BE2C (cell line): ENCODE measurements around the gene SLC43A3.
"Not testable (repeated sequence)": the region's sequence is repeated elsewhere in the genome, so short reads cannot be mapped to it uniquely, and the experiment has no call there.

ENCODE experiments used
- DNase-seq: peaks from one replicate; pipeline ENCODE4 v3.0.0-alpha.2; 2020
- H3K27me3 ChIP-seq: fragments of 250-450 bp; sonication (Bioruptor Pico); 2 replicates; pipeline ENCODE4 v1.5.1; 2020; ENCODE audit warnings: mild to moderate bottlenecking
- H3K36me3 ChIP-seq: fragments of 250-450 bp; sonication (Bioruptor Pico); 2 replicates; pipeline ENCODE4 v1.5.1; 2020; ENCODE audit warnings: mild to moderate bottlenecking
- H3K4me1 ChIP-seq: fragments of 250-450 bp; sonication (Bioruptor Pico); 2 replicates; pipeline ENCODE4 v1.5.1; 2020
- H3K4me3 ChIP-seq: 2 replicates; pipeline ENCODE4 v1.5.1; 2011; ENCODE audit warnings: low read depth, low read length
- H3K9me3 ChIP-seq: fragments of 250-450 bp; sonication (Bioruptor Pico); 2 replicates; pipeline ENCODE4 v1.5.1; 2020
- TF ChIP-seq, protein P1 (sequence below): IDR thresholded peaks from 2 replicates; pipeline ENCODE4 v1.5.1; 2012; ENCODE audit warnings: mild to moderate bottlenecking, low read depth, low read length

Gene SLC43A3

DNA sequence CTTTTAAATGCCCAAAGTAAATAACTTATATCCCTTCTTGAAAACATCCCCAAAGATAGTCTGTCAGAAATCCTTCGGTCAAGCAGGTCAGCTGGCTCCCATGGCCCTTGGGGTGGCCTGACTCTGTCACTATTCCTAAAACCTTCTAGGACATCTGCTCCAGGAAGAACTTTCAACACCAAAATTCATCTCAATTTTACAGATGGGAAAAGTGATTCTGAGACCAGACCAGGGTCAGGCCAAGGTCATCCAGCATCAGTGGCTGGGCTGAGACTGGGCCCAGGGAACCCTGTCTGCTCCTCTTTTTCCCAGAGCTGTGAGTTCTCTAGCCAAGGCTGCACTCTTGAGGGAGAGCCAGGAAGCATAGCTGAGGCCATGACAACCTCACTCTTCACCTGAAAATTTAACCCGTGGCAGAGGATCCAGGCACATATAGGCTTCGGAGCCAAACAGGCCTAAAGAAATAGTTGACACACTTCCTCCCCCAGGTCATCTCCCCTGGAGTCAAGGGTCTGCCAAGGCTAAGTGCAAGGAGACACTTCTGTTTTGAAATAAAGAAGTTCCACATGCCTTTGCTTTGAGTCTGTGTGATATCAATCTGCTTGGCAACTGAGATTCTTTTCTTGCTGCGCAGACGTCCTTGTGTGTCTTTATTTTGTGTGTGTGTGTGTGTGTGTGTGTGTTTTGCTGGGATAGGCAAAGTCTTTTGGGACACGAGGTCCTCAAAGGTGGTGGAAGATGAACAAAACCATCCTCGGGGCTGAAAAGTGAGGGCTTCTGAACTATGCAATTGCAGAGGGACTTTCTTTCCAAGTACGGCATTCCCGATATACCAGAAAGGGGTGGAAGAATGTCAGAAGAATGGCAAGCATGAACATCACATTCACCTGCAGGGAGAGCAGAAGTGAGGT lies 19.7 kb downstream of the SLC43A3 start:
- no peaks in the 10 kb centered on the region for H3K27me3 ChIP-seq
- H3K4me3 ChIP-seq = no peak overlapping the region
- TF ChIP-seq, protein P1, sequence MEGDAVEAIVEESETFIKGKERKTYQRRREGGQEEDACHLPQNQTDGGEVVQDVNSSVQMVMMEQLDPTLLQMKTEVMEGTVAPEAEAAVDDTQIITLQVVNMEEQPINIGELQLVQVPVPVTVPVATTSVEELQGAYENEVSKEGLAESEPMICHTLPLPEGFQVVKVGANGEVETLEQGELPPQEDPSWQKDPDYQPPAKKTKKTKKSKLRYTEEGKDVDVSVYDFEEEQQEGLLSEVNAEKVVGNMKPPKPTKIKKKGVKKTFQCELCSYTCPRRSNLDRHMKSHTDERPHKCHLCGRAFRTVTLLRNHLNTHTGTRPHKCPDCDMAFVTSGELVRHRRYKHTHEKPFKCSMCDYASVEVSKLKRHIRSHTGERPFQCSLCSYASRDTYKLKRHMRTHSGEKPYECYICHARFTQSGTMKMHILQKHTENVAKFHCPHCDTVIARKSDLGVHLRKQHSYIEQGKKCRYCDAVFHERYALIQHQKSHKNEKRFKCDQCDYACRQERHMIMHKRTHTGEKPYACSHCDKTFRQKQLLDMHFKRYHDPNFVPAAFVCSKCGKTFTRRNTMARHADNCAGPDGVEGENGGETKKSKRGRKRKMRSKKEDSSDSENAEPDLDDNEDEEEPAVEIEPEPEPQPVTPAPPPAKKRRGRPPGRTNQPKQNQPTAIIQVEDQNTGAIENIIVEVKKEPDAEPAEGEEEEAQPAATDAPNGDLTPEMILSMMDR = no peak
- no peaks in the 10 kb centered on the region for H3K9me3 ChIP-seq
- DNase-seq = no peak
- H3K4me1 ChIP-seq = no peaks in the 10 kb centered on the region
- H3K36me3 ChIP-seq = no peaks in the 10 kb centered on the region

DNA sequence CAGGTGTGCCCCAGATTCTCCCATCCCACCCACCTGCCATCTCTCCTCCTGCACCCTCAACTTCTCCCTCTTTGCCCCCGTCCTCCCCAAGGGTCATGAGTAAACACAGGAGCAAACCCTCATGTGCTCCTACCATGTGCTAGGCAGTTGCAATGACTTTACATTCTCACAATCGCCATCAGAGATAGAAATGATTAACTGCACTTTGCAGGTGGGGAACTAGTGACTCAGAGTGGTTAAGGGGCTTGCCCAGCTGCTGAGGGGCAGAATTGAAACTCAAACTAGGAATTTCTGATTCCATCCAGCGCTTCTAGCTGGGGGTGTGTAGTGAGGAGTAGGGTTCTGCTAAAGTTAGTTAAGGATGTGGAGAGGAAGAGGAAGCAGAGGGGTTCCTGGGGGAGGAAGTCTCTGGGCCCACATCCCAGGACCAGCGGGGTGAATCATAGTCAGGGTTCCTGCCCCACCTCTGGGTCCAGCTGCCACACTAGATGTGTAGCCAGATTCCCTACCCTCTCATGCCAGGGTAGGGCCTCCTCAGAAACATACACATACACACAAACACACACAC lies 20.5 kb downstream of the SLC43A3 start:
- Histone ChIP-seq H3K4me3 (no peak overlapping the region), H3K36me3 (no peaks in the 10 kb centered on the region), H3K9me3 (no peaks in the 10 kb centered on the region), H3K4me1 (no peaks in the 10 kb centered on the region), H3K27me3 (no peaks in the 10 kb centered on the region)
- TF ChIP-seq, protein P1 = no peak
- no peak for DNase-seq

DNA sequence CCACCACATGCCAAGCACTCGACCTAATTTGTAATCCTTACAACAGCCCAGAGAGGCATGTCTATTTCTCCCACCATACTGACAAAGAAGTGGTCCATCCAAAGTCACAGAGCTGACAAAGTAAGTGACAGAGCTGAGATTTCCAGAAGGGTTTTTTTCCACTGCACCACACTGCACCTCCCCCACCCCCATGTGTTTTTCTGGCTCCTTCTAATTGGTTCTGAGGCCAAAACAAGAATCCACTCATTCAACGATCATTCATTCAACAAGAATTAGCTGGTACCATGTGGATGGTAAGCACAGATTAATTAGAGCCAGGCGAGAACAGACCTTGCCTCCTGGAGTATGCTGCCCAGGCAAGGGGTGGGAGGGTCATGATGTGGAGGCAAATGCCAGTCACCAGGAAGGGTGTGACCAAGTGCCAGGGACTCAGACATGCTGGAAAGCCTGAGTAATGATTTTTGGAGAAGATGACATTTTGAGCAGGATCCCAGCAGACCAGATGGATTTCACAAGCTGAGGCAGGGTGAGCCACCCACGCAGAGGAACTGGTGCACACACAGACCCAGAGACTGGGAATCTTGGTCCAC lies 21.6 kb downstream of the SLC43A3 start:
- Histone ChIP-seq H3K9me3 (no peaks in the 10 kb centered on the region), H3K4me3 (no peak overlapping the region), H3K27me3 (no peaks in the 10 kb centered on the region), H3K36me3 (no peaks in the 10 kb centered on the region), H3K4me1 (no peaks in the 10 kb centered on the region)
- DNase-seq = no peak
- TF ChIP-seq, protein P1 = no peak

DNA sequence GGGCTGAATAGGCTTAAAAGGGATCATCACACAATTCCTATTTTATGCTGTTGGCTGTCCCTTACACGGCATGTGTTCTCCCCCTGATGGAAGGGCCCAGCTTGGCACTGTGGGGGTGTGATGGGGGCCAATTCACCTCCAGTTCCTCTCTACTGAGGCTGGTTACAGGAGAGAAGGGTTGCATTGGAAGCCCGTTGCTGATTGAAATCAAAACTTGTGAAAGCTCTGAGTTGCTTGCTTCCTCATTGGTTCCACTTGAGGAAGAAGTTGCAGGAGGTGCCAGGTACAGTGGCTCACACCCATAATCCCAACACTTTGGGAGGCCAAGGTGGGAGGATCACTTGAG lies 23.1 kb downstream of the SLC43A3 start:
- no peaks in the 10 kb centered on the region for H3K4me1 ChIP-seq
- no peaks in the 10 kb centered on the region for H3K9me3 ChIP-seq
- no peak for DNase-seq
- H3K27me3 ChIP-seq = no peaks in the 10 kb centered on the region
- H3K4me3 ChIP-seq = no peak overlapping the region
- no peaks in the 10 kb centered on the region for H3K36me3 ChIP-seq
- TF ChIP-seq, protein P1 = no peak

- not testable (repeated sequence) for DNase-seq, H3K4me1 ChIP-seq, H3K36me3 ChIP-seq, H3K27me3 ChIP-seq, H3K4me3 ChIP-seq, H3K9me3 ChIP-seq
Measured at GRCh38 chr11:57403003-57403801, 23.7 kb downstream of the SLC43A3 start.

- H3K9me3 ChIP-seq = no peaks in the 10 kb centered on the region
- no peaks in the 10 kb centered on the region for H3K27me3 ChIP-seq
- DNase-seq = no peak
- H3K36me3 ChIP-seq = no peaks in the 10 kb centered on the region
- H3K4me3 ChIP-seq = no peak overlapping the region
- no peaks in the 10 kb centered on the region for H3K4me1 ChIP-seq
- TF ChIP-seq, protein P1 = no peak
Measured at GRCh38 chr11:57402188-57403002, 24.5 kb downstream of the SLC43A3 start.
